Measurements from ENCODE around the gene TRABD.

GRCh38 chr22:50186761-50187523 lies 1.2 kb downstream of the TRABD start:
- no peak for TF ChIP-seq CTCF (conservative IDR thresholded peaks at IDR 0.05; ENCODE audit: low read length)
- TF ChIP-seq EZH2phosphoT487 (IDR thresholded peaks at IDR 0.05; ENCODE audit: borderline replicate concordance, low read depth, low read length), result no peak

Measured in OCI-LY7 (cell line).